SU-DHL-6 (cell line): ENCODE measurements around the gene GDPD2.

Experiments
- CTCF ChIP-seq: fragments of 200-600 bp; sonication (generic); IDR thresholded peaks from one replicate; pipeline ENCODE4 v1.5.1; 2017; ENCODE audit warnings: antibody characterized with exemption, mild to moderate bottlenecking, low read length, moderate library complexity; ENCODE audit not compliant: insufficient read depth, poor library complexity, severe bottlenecking
- EZH2phosphoT487 ChIP-seq: fragments of 200-600 bp; sonication (generic), shearing (Covaris generic); conservative IDR thresholded peaks from 2 replicates; pipeline ENCODE4 v1.6.1; 2018; ENCODE audit warnings: mild to moderate bottlenecking, antibody characterized with exemption, low read length, moderate library complexity, mixed read lengths

GRCh38 chrX:70482300-70482699, 59.2 kb downstream of the GDPD2 start:
- TF ChIP-seq CTCF (no peak), EZH2phosphoT487 (no peak)
